ENCODE results near the gene SLC35E3. TPM values are rescaled to one million over a fixed set of nuclear protein-coding genes. Genes with fewer than 3 reads are reported as not detected.

The SLC35E3 gene
- total and polyA plus RNA-seq, 2 of the 13 experiments (the other 11 are each of a cell fraction or from before 2014, with no cell fraction given) = 13.0 to 22.1 TPM

GRCh38 chr12:68745904-68746571, at the start of gene SLC35E3 (continued):
- no peak for TF ChIP-seq TSC22D2 (CRISPR knock-in tag; IDR thresholded peaks at IDR 0.05; ENCODE audit: borderline replicate concordance)
- TF ChIP-seq KDM3A (CRISPR knock-in tag; IDR thresholded peaks at IDR 0.05; ENCODE audit: low read depth) = no peak
- TF ChIP-seq ZNF484 (CRISPR knock-in tag; IDR thresholded peaks at IDR 0.05; ENCODE audit: borderline replicate concordance, low read depth) = 0 out of 2 replicates have a peak, but pooled peaks have one; percentile 29
- TF ChIP-seq ARNTL (CRISPR knock-in tag; IDR thresholded peaks at IDR 0.05) = peak; percentile 93
- TF ChIP-seq NFYC (CRISPR knock-in tag; IDR thresholded peaks at IDR 0.05) = no peak
- no peak for TF ChIP-seq ZNF256 (CRISPR knock-in tag; conservative IDR thresholded peaks at IDR 0.05)
- no peak for TF ChIP-seq THAP8 (CRISPR knock-in tag; IDR thresholded peaks at IDR 0.05; ENCODE audit: borderline replicate concordance)
- TF ChIP-seq ADNP (CRISPR knock-in tag; IDR thresholded peaks at IDR 0.05) = no peak
- TF ChIP-seq KAT8 (CRISPR knock-in tag; IDR thresholded peaks at IDR 0.05) = no peak; the same call in 1 of the 2 replicates
- TF ChIP-seq KLF13 (CRISPR knock-in tag; IDR thresholded peaks at IDR 0.05) = no peak
- peak; percentile 64; the same call in 1 of the 2 replicates for TF ChIP-seq CSRNP1 (CRISPR knock-in tag; IDR thresholded peaks at IDR 0.05)
- peak; percentile 11; the same call in 1 of the 2 replicates for TF ChIP-seq BCL6 (CRISPR knock-in tag; IDR thresholded peaks at IDR 0.05)
- no peak for TF ChIP-seq ZNF10 (CRISPR knock-in tag; IDR thresholded peaks at IDR 0.05; ENCODE audit: borderline replicate concordance, low read depth)
- TF ChIP-seq GABPA (IDR thresholded peaks at IDR 0.05; ENCODE audit: low read depth, low read length) = peak; percentile 82
- peak; percentile 91 for TF ChIP-seq GABPA (CRISPR knock-in tag; IDR thresholded peaks at IDR 0.05; ENCODE audit: low read depth)
- peak; percentile 90 for TF ChIP-seq TAF1 (CRISPR knock-in tag; IDR thresholded peaks at IDR 0.05)
- TF ChIP-seq RFX5 (IDR thresholded peaks at IDR 0.05; ENCODE audit: low read depth, low read length) = no peak
- TF ChIP-seq HIVEP1 (CRISPR knock-in tag; IDR thresholded peaks at IDR 0.05) = peak; percentile 42
- TF ChIP-seq KLF16 (CRISPR knock-in tag; IDR thresholded peaks at IDR 0.05) = peak in 1 of 2 experiments; percentile 51; a peak in 1 of 4 replicates
- TF ChIP-seq RBAK (CRISPR knock-in tag; IDR thresholded peaks at IDR 0.05) = no peak
- TF ChIP-seq ELK4 (CRISPR knock-in tag; IDR thresholded peaks at IDR 0.05; ENCODE audit: borderline replicate concordance) = no peak
- TF ChIP-seq RCOR2 (CRISPR knock-in tag; IDR thresholded peaks at IDR 0.05) = no peak
- TF ChIP-seq SIX4 (CRISPR knock-in tag; IDR thresholded peaks at IDR 0.05) = no peak; the same call in 1 of the 2 replicates
- TF ChIP-seq KMT2B (CRISPR knock-in tag; IDR thresholded peaks at IDR 0.05) = peak; percentile 84; the same call in 1 of the 2 replicates
- peak; percentile 72; the same call in 1 of the 2 replicates for TF ChIP-seq THAP11 (CRISPR knock-in tag; IDR thresholded peaks at IDR 0.05)
- peak; percentile 70; the same call in 1 of the 2 replicates for TF ChIP-seq ESRRA (CRISPR knock-in tag; IDR thresholded peaks at IDR 0.05; ENCODE audit: low read depth)
- TF ChIP-seq XRCC5 (optimal IDR thresholded peaks at IDR 0.05; ENCODE audit: low read length) = peak; percentile 45
- TF ChIP-seq ZNF296 (CRISPR knock-in tag; conservative IDR thresholded peaks at IDR 0.05) = 0 out of 2 replicates have a peak, but pooled peaks have one; percentile 23
- TF ChIP-seq ERF (CRISPR knock-in tag; IDR thresholded peaks at IDR 0.05) = peak; percentile 47
- no peak for TF ChIP-seq IRX3 (CRISPR knock-in tag; IDR thresholded peaks at IDR 0.05; ENCODE audit: borderline replicate concordance, low read depth)

All from HepG2 (cell line).